Measurements from ENCODE around the gene NUAK1.

Gene NUAK1

DNA sequence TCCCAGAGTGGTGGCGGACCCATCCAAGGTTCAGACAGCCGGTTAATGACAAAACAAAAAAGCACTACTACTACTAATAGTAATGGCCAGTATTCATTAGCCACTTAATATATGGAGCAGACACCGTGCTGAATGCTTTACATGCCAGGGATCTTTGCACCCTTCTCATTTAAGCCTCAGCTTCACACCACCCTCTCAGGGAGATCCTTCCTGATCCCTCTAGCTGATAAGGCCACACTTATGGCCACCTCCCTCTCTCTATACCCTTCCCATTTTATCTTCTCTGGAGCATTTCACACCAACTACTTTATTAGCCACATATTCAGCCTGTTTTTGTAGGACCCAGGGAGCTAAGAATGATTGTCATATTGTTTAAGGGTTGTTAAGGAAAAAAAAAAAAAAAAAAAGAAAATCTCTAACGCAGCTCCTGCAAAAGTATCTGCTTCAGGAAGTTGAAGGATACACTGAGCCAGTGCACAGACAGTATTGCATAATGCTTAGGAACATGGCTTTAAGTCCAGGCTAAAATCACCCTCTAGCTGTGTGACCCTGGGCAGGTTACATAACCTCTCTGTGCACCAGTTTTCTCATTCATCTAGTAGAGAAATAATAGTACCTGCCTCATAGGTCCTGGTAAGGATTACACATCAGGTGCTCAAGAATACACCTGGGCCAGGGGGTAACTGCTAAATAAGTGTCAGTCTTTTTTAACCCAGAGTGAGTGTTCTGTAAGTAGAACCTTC lies 29.4 kb downstream of the NUAK1 start:
- TF ChIP-seq, protein P1, sequence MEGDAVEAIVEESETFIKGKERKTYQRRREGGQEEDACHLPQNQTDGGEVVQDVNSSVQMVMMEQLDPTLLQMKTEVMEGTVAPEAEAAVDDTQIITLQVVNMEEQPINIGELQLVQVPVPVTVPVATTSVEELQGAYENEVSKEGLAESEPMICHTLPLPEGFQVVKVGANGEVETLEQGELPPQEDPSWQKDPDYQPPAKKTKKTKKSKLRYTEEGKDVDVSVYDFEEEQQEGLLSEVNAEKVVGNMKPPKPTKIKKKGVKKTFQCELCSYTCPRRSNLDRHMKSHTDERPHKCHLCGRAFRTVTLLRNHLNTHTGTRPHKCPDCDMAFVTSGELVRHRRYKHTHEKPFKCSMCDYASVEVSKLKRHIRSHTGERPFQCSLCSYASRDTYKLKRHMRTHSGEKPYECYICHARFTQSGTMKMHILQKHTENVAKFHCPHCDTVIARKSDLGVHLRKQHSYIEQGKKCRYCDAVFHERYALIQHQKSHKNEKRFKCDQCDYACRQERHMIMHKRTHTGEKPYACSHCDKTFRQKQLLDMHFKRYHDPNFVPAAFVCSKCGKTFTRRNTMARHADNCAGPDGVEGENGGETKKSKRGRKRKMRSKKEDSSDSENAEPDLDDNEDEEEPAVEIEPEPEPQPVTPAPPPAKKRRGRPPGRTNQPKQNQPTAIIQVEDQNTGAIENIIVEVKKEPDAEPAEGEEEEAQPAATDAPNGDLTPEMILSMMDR (IDR thresholded peaks at IDR 0.05; ENCODE audit: borderline replicate concordance, insufficient read depth, low read depth, low read length) = no peak
- no peak overlapping the region for H3K4me3 ChIP-seq (ENCODE audit: low read depth, low read length)

- TF ChIP-seq, protein P1 (IDR thresholded peaks at IDR 0.05; ENCODE audit: borderline replicate concordance, insufficient read depth, low read depth, low read length) = no peak
- no peak overlapping the region for H3K4me3 ChIP-seq (ENCODE audit: low read depth, low read length)
Observed at GRCh38 chr12:106108185-106108835, 30.4 kb downstream of the NUAK1 start.

GRCh38 chr12:106107566-106107965 lies 31.2 kb downstream of the NUAK1 start:
- H3K4me3 ChIP-seq (ENCODE audit: low read depth, low read length) = no peak overlapping the region
- TF ChIP-seq, protein P1 (IDR thresholded peaks at IDR 0.05; ENCODE audit: borderline replicate concordance, insufficient read depth, low read depth, low read length) = no peak

GRCh38 chr12:106106892-106107291 lies 31.9 kb downstream of the NUAK1 start:
- TF ChIP-seq, protein P1 (IDR thresholded peaks at IDR 0.05; ENCODE audit: borderline replicate concordance, insufficient read depth, low read depth, low read length) = no peak
- H3K4me3 ChIP-seq (ENCODE audit: low read depth, low read length) = no peak overlapping the region

DNA sequence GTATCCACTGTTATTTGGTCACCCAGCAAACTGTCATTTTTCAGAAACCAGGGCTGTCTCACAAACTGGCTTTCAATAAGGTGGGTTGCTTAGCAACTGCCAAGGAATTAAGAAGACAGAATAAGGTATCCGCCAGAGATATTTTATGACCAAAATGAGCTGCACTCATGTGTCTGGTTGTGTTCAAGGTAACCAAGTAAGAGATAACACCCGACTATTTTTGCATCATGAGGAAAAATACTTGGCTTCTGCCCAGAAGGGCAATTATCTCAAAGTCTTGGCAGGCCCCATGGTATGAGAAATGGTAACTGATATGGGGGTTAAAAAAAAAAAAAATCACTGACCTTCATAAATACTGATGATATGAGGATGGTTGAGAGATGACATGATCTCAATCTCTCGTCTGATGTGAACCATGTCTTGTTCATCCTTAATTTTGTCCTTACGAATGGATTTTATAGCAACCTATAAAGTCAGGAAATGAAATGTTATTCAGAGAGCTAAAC lies 32.6 kb downstream of the NUAK1 start:
- no peak overlapping the region for H3K4me3 ChIP-seq (ENCODE audit: low read depth, low read length)
- TF ChIP-seq, protein P1 (IDR thresholded peaks at IDR 0.05; ENCODE audit: borderline replicate concordance, insufficient read depth, low read depth, low read length) = no peak

DNA sequence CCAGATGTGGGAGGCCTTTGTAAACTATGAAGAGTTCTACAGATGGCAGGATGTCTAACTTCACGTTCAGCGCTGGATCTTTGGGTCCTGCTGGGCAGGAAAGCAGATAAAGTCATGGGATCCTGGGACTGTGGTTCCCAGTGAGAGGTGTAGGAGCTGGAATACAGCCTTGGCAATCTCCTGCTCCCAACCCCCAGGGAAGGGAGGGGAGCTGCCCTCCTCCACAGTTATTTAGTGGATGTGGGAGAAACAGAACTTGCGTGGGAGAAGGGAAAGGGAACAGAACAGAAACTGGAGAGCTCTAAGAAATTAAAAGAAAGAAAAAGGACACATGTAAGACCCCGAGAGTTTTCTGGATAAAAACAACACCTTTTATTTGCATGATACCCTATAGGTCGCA lies 37.0 kb downstream of the NUAK1 start:
- no peak overlapping the region for H3K4me3 ChIP-seq (ENCODE audit: low read depth, low read length)
- TF ChIP-seq, protein P1 (IDR thresholded peaks at IDR 0.05; ENCODE audit: borderline replicate concordance, insufficient read depth, low read depth, low read length) = no peak
